Measurements from ENCODE around the gene EXOC3L4.

GRCh38 chr14:103104389-103104653 lies 9.8 kb downstream of the EXOC3L4 start:
- TF ChIP-seq CTCF (IDR thresholded peaks at IDR 0.05) (no peak), POLR2A (IDR thresholded peaks at IDR 0.05) (no peak)
